ENCODE results near the gene DENND10.
"Not testable (repeated sequence)": the region's sequence is repeated elsewhere in the genome, so short reads cannot be mapped to it uniquely, and the experiment has no call there.

Gene DENND10

GRCh38 chr10:119132521-119133345 is 28.8 kb downstream of the DENND10 start:
- Mint-ChIP-seq H3K36me3 (ENCODE audit: low read depth) (peaks cover 62% of the 10 kb centered on the region), H3K27me3 (ENCODE audit: low read depth, poor library complexity) (no peaks in the 10 kb centered on the region), H3K4me1 (peaks cover 7% of the 10 kb centered on the region), H3K9me3 (no peaks in the 10 kb centered on the region), H3K4me3 (no peak overlapping the region), H3K27ac (peak overlapping the region; percentile 64)
- DNase-seq = no peak
- no peak for TF ChIP-seq CTCF (IDR thresholded peaks at IDR 0.05)

- no peak overlapping the region for H3K4me3 Mint-ChIP-seq
- H3K27ac Mint-ChIP-seq = no peak overlapping the region
- peaks cover 60% of the 10 kb centered on the region for H3K36me3 Mint-ChIP-seq (ENCODE audit: low read depth)
- peaks cover 14% of the 10 kb centered on the region for H3K4me1 Mint-ChIP-seq
- no peaks in the 10 kb centered on the region for H3K27me3 Mint-ChIP-seq (ENCODE audit: low read depth, poor library complexity)
- H3K9me3 Mint-ChIP-seq = no peaks in the 10 kb centered on the region
- no peak for DNase-seq
- TF ChIP-seq CTCF (IDR thresholded peaks at IDR 0.05) = no peak
Observed at GRCh38 chr10:119133949-119134348, 30.0 kb downstream of the DENND10 start.

- Mint-ChIP-seq H3K4me1 (peaks cover 22% of the 10 kb centered on the region), H3K9me3 (no peaks in the 10 kb centered on the region), H3K27ac (no peak overlapping the region), H3K4me3 (no peak overlapping the region), H3K27me3 (ENCODE audit: low read depth, poor library complexity) (no peaks in the 10 kb centered on the region), H3K36me3 (ENCODE audit: low read depth) (peaks cover 50% of the 10 kb centered on the region)
- TF ChIP-seq CTCF (IDR thresholded peaks at IDR 0.05) = no peak
- DNase-seq = no peak
Observed at GRCh38 chr10:119135513-119135881, 31.6 kb downstream of the DENND10 start.

- Mint-ChIP-seq H3K27ac (no peak overlapping the region), H3K9me3 (no peaks in the 10 kb centered on the region), H3K4me1 (peaks cover 28% of the 10 kb centered on the region), H3K27me3 (ENCODE audit: low read depth, poor library complexity) (no peaks in the 10 kb centered on the region), H3K4me3 (no peak overlapping the region), H3K36me3 (ENCODE audit: low read depth) (peaks cover 44% of the 10 kb centered on the region)
- no peak for DNase-seq
- no peak for TF ChIP-seq CTCF (IDR thresholded peaks at IDR 0.05)
Observed at GRCh38 chr10:119136084-119136483, 32.2 kb downstream of the DENND10 start.

GRCh38 chr10:119137878-119138277 is 34.0 kb downstream of the DENND10 start:
- peaks cover 36% of the 10 kb centered on the region for H3K36me3 Mint-ChIP-seq (ENCODE audit: low read depth)
- not testable (repeated sequence) for DNase-seq; H3K9me3 Mint-ChIP-seq; H3K4me3 Mint-ChIP-seq; H3K27me3 Mint-ChIP-seq (ENCODE audit: low read depth, poor library complexity)
- peaks cover 29% of the 10 kb centered on the region for H3K4me1 Mint-ChIP-seq
- peak overlapping the region; percentile 51 for H3K27ac Mint-ChIP-seq

GRCh38 chr10:119138346-119139306 is 34.7 kb downstream of the DENND10 start:
- no peak for DNase-seq
- Mint-ChIP-seq H3K27ac (peak overlapping the region; percentile 58), H3K27me3 (ENCODE audit: low read depth, poor library complexity) (no peaks in the 10 kb centered on the region), H3K9me3 (no peaks in the 10 kb centered on the region), H3K4me1 (peaks cover 25% of the 10 kb centered on the region), H3K4me3 (no peak overlapping the region), H3K36me3 (ENCODE audit: low read depth) (peaks cover 33% of the 10 kb centered on the region)
- no peak for TF ChIP-seq CTCF (IDR thresholded peaks at IDR 0.05)
